ENCODE results near the gene SLC46A2.

Gene SLC46A2

DNA sequence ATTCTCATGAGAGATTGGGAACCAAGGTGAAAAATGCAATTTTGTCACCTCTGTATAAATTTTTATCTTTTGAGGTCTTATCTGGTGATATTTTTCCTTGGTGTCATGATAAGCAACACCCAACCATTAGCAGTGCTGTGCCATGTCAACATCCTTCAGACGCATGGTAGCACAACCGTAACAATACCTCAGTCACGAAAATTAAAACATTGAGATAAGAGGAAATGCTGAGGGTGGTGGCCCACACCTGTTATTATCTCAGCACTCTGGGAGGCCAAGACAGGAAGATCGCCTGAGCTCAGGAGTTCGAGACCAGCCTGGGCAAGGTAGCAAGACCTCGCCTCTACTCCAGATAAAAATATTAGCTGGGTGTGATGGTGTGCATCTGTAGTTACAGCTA is 32.7 kb downstream of the SLC46A2 start:
- DNase-seq (ENCODE audit: low read depth), result no peak

DNA sequence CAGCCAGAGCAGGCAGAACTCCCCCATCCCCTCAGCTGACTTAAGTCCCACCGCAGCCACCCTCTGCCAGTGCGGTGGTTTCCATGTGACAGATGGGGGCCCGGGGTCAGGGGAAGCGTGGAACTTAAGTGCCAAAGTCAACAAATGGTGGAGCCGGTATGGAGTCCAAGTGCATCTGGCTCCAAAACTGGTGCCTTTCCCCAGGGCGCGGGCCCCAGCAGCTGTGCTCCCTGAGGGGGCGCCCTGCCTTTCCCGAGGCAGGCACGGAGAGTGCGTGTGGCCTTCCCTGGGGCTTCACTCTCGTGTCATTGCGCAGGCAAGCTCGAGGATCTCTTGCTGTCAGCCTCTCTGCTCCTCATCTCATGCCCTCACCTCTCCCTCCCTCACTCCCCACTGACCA is 33.8 kb downstream of the SLC46A2 start:
- DNase-seq (ENCODE audit: low read depth), result no peak

- DNase-seq (ENCODE audit: low read depth), result no peak
Observed at GRCh38 chr9:112856200-112856599, 34.5 kb downstream of the SLC46A2 start.

GRCh38 chr9:112854657-112855056 is 36.0 kb downstream of the SLC46A2 start:
- DNase-seq (ENCODE audit: low read depth), result no peak

DNA sequence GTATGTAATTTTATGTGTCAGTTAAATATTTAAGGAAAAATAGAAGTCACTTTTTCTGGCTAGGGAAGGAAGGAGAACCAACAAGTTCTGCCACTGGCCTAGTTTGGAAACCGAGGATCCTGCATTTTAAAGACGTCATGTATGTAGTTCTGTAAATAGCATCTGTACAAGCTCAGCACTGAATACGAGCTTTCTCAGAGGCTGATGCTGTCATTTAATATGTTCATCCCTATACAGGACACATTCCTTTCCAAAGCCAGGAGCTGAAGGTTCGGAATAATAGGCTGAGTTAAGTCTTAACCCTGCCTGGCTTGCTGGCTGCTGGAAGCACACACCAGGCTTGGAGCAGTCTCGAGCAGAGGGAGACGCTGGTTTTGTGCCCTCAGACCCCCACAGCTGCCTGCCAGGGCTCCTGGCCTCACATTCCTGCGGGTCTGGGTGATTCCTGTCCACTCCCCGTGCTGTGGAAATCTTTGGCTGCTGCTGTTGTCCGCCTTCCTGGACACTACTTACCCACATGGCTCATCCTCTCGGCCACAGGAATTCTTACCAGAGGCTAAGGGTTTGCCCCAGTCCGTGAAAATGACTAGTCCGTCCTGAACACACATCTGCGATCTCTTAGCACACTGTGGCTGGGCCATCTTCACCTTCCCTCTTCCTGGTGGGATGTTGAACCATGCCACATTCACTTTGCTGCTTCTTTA is 36.6 kb downstream of the SLC46A2 start:
- no peak for DNase-seq (ENCODE audit: low read depth)

DNA sequence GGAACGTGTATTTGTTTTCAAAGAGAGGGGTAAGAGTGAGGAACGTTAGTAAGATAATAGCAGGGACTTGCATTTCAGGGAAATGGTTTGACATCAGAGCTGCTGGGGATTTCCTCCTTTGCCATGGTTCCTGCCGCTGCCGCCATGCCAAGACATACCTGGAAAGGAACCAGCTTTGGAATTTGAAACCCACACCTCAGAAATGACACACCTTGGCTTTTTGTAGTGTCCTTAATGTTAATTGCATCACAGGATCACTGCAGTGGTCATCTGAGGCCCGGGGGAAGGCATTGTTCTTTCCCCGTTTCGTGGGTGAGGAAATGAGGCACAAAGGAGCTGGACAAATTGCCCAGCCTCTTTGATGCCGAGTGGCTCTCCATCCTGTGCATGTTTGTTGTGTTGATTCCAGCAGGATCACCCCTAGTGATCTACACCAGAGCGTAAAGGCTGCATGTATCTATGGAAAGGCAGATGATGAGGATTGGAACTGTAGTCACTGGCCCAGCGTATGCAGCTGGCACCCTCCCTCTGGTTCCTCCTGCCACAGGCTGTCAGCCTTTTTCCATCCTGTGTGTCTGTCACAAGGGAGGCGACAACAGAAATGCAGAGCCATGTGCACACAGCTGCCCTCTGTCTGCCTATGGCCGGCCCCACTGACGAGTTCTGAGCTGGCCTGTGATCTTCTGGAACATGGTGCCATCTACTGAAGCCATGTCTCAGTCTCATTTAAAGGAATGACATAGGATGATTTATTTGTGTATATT is 37.8 kb downstream of the SLC46A2 start:
- DNase-seq (ENCODE audit: low read depth), result no peak

DNA sequence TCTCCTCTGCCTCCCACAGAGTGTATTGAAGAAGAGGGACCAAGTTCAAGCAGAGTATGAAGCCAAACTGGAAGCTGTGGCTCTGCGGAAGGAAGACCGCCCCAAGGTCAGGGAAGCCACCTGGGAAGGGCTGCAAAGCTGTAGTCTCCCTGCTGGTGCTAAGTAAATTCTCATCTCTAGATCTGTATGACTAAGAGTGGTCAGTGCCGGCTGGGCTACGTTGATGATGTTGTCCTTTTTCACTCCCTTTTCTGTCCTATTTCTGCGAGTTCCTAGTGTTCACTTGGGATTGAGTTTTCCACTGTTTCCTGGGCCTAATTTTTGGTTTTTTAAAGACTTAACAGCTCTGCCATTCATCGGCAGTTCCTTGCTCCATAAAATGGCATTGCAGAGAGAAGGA is 39.8 kb downstream of the SLC46A2 start:
- no peak for DNase-seq (ENCODE audit: low read depth)

- DNase-seq (ENCODE audit: low read depth), result no peak
Observed at GRCh38 chr9:112849363-112849922, 41.2 kb downstream of the SLC46A2 start.

- no peak for DNase-seq (ENCODE audit: low read depth)
Observed at GRCh38 chr9:112848316-112849151, 42.1 kb downstream of the SLC46A2 start.

DNA sequence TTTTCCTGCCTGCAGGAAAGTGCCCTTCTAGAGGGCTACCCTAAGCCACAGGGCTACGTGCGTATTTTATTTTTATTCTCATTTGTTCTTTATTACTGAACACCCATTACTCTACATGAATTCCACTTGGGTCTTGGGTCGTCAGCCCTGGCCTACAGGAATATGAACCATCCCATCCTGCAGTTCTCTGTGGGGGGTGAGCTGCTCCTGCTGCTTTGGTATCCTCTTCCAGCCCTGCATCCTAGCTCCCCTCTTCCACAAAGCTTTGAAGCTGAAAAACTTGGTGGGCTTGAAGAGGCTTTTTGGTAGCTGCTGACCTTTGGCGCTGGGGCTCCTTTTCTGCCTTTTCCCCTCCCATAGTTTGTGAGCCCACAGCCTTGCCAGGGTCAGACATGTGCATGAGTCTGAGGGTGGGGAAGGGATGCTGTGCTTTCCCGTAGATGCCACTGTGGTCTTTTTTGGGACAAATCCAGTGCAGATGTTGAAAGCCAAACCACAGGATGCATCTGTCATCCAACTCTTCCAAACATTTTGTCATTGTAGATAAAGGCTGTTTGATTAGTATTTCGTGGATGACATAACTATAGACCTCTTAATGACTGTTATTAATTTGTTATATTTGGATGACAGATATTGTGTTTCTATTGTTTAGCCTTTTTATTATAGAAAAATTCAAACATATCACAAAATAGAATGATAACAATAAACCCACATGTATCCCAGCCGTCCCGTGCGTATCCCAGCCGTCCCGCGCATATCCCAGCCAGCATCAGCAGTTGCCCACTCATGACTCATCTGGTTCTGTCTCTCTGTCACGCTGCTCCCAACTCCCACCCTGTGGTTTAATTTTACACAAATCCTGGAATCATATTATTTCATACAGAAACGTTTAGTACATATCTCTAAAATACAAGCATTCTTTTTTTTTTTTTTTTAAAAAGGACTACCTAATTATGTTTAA is 43.9 kb downstream of the SLC46A2 start:
- no peak for DNase-seq (ENCODE audit: low read depth)

DNA sequence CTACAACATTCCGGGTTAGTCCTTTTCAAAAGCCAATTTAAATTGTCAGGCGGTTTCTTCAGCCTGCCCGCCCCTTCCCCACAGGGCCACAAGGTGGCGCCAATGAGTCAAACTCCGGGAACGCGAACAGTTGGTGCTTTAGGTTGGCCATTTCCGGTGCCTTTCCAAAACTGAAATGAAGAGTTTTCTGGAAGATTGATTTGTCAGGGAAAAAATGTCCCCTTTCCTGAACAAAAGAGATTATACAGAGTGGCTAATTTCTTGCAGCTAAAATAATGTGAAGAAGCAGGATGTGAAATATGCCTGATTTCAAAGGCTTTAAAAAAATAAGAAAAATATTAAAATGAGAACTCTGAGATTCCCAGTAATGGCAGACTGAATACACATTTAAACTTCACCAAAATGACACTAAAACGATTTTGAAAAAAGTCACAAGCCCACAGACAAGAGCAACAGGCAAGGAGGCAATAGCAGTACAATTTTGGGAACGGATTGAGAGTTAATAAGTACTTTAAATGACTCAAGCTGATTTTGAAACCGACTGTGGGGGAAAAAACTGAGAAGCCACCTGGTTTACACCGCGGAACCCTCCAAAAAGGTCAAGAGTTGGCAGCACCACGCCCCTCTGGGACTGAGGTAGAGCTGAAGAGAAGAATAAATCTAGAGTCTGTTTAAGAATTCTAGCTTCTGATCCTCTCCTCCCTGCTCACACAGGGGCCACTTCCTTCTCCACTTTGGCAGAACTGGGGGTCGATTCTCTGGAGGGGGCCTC is 45.7 kb downstream of the SLC46A2 start:
- no peak for DNase-seq (ENCODE audit: low read depth)

- no peak for DNase-seq (ENCODE audit: low read depth)
Observed at GRCh38 chr9:112842555-112842954, 48.1 kb downstream of the SLC46A2 start.

- DNase-seq (ENCODE audit: low read depth), result no peak
Observed at GRCh38 chr9:112841261-112841660, 49.4 kb downstream of the SLC46A2 start.

GRCh38 chr9:112839331-112839730 is 51.3 kb downstream of the SLC46A2 start:
- no peak for DNase-seq (ENCODE audit: low read depth)

GRCh38 chr9:112838342-112838741 is 52.3 kb downstream of the SLC46A2 start:
- no peak for DNase-seq (ENCODE audit: low read depth)

DNA sequence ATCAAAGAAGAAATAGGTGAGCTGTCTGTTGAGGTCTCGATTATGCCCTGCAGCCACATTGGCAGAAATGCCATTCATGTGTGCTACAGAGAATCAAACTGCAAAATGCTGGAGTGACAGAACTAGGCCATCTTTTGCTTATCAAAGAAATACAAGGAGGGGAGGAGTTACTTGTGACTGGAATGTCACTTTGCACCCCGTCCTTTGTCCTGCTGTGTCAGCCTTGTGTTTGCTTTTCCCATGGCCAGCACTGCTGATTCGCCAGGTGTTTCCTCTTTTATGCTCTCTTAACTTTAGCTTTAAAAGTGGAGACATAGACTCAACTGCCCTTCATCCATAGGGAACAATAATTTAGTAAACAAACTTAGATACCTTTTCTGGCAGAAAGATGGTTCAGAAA is 54.3 kb downstream of the SLC46A2 start:
- no peak for DNase-seq (ENCODE audit: low read depth)

GRCh38 chr9:112833081-112833480 is 57.6 kb downstream of the SLC46A2 start:
- no peak for DNase-seq (ENCODE audit: low read depth)

DNA sequence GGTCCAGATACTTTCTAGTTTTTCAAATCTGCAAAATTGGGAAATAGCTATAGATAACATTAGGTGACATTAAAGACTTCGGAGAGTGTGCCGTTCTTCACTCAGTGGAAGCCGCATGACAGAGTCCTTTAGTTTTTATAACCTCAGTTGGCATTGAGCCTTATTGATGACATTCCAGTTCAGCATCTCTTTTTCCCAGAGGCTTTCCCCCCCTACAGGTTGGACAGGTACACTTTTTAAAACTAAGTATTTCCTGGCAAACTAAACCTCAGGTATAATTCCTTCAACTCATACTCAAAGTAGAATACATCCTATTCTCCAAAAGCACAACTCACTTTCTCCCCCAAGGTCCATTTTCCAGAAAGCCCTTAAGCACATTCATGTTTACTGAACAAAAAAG is 58.7 kb downstream of the SLC46A2 start:
- DNase-seq (ENCODE audit: low read depth), result no peak

GRCh38 chr9:112831281-112831851 is 59.3 kb downstream of the SLC46A2 start:
- DNase-seq (ENCODE audit: low read depth), result no peak
